B cell (primary cell): ENCODE results near the gene ZNF681. TPM values are rescaled to one million over a fixed set of nuclear protein-coding genes. Genes with fewer than 3 reads are reported as not detected.
"Not testable (repeated sequence)": the region's sequence is repeated elsewhere in the genome, so short reads cannot be mapped to it uniquely, and the experiment has no call there.

ENCODE experiments used
- ATAC-seq: fragments of 200-7000 bp; cut with Tn5 transposase; one replicate; pipeline ENCODE4 v1.10.0; 2021; ENCODE audit warnings: low read depth, mild to moderate bottlenecking, moderate number of reproducible peaks, moderate library complexity
- CTCF ChIA-PET: fragments of 350-600 bp; sonication (Branson Sonifier 250); formaldehyde crosslinking; loops from one replicate; lab custom pipeline; 2021; ENCODE audit warnings: antibody characterized with exemption, inconsistent platforms; lab: Charles Lee
- POLR2A ChIA-PET: fragments of 350-600 bp; sonication (Branson Sonifier 250); formaldehyde crosslinking; loops from one replicate; lab custom pipeline; 2021; ENCODE audit warnings: antibody characterized with exemption; lab: Charles Lee
- DNase-seq: peaks from one replicate; pipeline ENCODE4 v3.0.0; 2013
- H2AFZ ChIP-seq: 2 replicates; pipeline ENCODE4 v1.6.1; 2012; ENCODE audit warnings: mild to moderate bottlenecking, low read depth, low read length; ENCODE audit not compliant: insufficient read depth, poor library complexity, severe bottlenecking
- H3K27ac ChIP-seq, 2 donors: 1 replicate in 1 of 2; 2 replicates in 1 of 2; pipeline ENCODE4 v1.5.1; 2012 to 2013; ENCODE audit warnings: low read length in 2 of 2, mild to moderate bottlenecking in 2 of 2, moderate library complexity in 1 of 2
- H3K27me3 ChIP-seq, 4 experiments: fragments of 200-600 bp in 1 of 4; sonication (generic) in 1 of 4; replicated peaks in 1 of 4; 1 replicate in 2 of 4; 2 replicates in 2 of 4; pipeline versions ENCODE4 v1.6.1 to v1.7.0; 2013 to 2016; ENCODE audit warnings: low read length in 3 of 4, mild to moderate bottlenecking in 2 of 4, mixed read lengths in 1 of 4, moderate library complexity in 1 of 4; ENCODE audit not compliant: insufficient read depth in 4 of 4, control insufficient read depth in 3 of 4; ENCODE audit errors: control extremely low read depth in 1 of 4
- H3K36me3 ChIP-seq, 2 experiments: replicated peaks in 1 of 2; 1 replicate in 1 of 2; 2 replicates in 1 of 2; pipeline versions ENCODE4 v1.6.1 to v1.7.1; 2013; ENCODE audit warnings: low read length in 1 of 2; ENCODE audit not compliant: insufficient read depth in 2 of 2, control insufficient read depth in 1 of 2; ENCODE audit errors: control extremely low read depth in 1 of 2, extremely low read depth in 1 of 2
- H3K4me1 ChIP-seq, 2 donors: fragments of 200-600 bp in 1 of 2; sonication (generic) in 1 of 2; 1 replicate in 1 of 2; 2 replicates in 1 of 2; pipeline versions ENCODE4 v1.5.1 to v1.6.1; 2013 to 2017; ENCODE audit warnings: low read length in 2 of 2; ENCODE audit not compliant: control insufficient read depth in 2 of 2, insufficient read depth in 2 of 2
- H3K4me2 ChIP-seq: replicated peaks from 2 replicates; pipeline ENCODE3; 2012; ENCODE audit warnings: mild to moderate bottlenecking, low read depth, low read length; ENCODE audit not compliant: poor library complexity, severe bottlenecking
- H3K4me3 ChIP-seq, 5 experiments: fragments of 200-600 bp in 1 of 5; sonication (generic) in 1 of 5; 1 replicate in 3 of 5; 2 replicates in 2 of 5; pipeline versions ENCODE4 v1.5.1 to v1.7.0; 2011 to 2016; ENCODE audit warnings: low read length in 4 of 5, mild to moderate bottlenecking in 4 of 5, low read depth in 2 of 5, control low read depth in 1 of 5, moderate library complexity in 1 of 5; ENCODE audit not compliant: insufficient read depth in 1 of 5; ENCODE audit errors: control extremely low read depth in 1 of 5, extremely low read depth in 1 of 5
- H3K79me2 ChIP-seq: fragments of 200-600 bp; sonication (generic); one replicate; pipeline ENCODE4 v1.6.0; 2016; ENCODE audit warnings: low read length; ENCODE audit not compliant: control insufficient read depth, insufficient read depth
- H3K9ac ChIP-seq: fragments of 200-600 bp; sonication (generic); 2 replicates; pipeline ENCODE4 v1.6.1; 2017; ENCODE audit warnings: mild to moderate bottlenecking, low read length, moderate library complexity
- H3K9me3 ChIP-seq, 3 donors: one replicate each; pipeline versions ENCODE4 v1.6.1 to v1.7.1; 2013; ENCODE audit warnings: low read length in 2 of 3; ENCODE audit not compliant: control insufficient read depth in 2 of 3, insufficient read depth in 1 of 3; ENCODE audit errors: control extremely low read depth in 1 of 3
- H4K20me1 ChIP-seq: 2 replicates; pipeline ENCODE4 v1.6.0; 2012; ENCODE audit warnings: mild to moderate bottlenecking, low read length; ENCODE audit not compliant: insufficient read depth, control insufficient read depth, poor library complexity, severe bottlenecking
- H3K27ac Mint-ChIP-seq: one replicate; pipeline ENCODE4 v1.8.0; 2021; ENCODE audit warnings: mixed read lengths
- H3K27me3 Mint-ChIP-seq: one replicate; pipeline ENCODE4 v1.8.0; 2021; ENCODE audit warnings: mixed read lengths
- H3K4me1 Mint-ChIP-seq: one replicate; pipeline ENCODE4 v1.8.0; 2021; ENCODE audit warnings: mixed read lengths
- H3K4me3 Mint-ChIP-seq: one replicate; pipeline ENCODE4 v1.8.0; 2021; ENCODE audit warnings: mixed read lengths
- H3K9me3 Mint-ChIP-seq: one replicate; pipeline ENCODE4 v1.8.0; 2022; ENCODE audit warnings: mixed read lengths; ENCODE audit not compliant: insufficient read depth
- EZH2 ChIP-seq: IDR thresholded peaks from 2 replicates; pipeline ENCODE4 v1.6.1; 2012; ENCODE audit warnings: borderline replicate concordance, low read depth, mild to moderate bottlenecking, moderate library complexity, low read length; ENCODE audit not compliant: insufficient read depth, poor library complexity, severe bottlenecking
- WGBS: methylation state at CpG from one replicate; pipeline ENCODE4 v1.1.5; 2013; ENCODE audit warnings: missing lambda C conversion rate; ENCODE audit not compliant: insufficient coverage; 5-methylcytosine and 5-hydroxymethylcytosine counted together
- intact Hi-C: fragments of 100-400 bp; cut with micrococcal nuclease; formaldehyde crosslinking; loops from one replicate; pipeline ENCODE4 v1.10.0; 2022
- polyA plus RNA-seq: library from polyadenylated mRNA; depleted of rRNA; stranded (reverse); fragments of >200 nt; gene quantifications from 2 replicates; pipeline ENCODE4 v1.2.3, GENCODE V29; 2012
- total RNA-seq, 2 donors: library from RNA; stranded (reverse); fragments of 120-200 nt in 1 of 2; gene quantifications; 1 replicate in 1 of 2; 2 replicates in 1 of 2; pipeline versions ENCODE4 v1.2.3 to v1.2.4, GENCODE V29; 2013 to 2022
- TF ChIP-seq, protein P1 (sequence below): fragments of 200-600 bp; IDR thresholded peaks from one replicate; pipeline ENCODE4 v1.8.0; 2022; ENCODE audit warnings: antibody characterized with exemption, mild to moderate bottlenecking

ZNF681 gene
- total and polyA plus RNA-seq, 2 donors (not counting 1 experiment from before 2014, with no cell fraction given) = 1.1 to 8.5 TPM

DNA sequence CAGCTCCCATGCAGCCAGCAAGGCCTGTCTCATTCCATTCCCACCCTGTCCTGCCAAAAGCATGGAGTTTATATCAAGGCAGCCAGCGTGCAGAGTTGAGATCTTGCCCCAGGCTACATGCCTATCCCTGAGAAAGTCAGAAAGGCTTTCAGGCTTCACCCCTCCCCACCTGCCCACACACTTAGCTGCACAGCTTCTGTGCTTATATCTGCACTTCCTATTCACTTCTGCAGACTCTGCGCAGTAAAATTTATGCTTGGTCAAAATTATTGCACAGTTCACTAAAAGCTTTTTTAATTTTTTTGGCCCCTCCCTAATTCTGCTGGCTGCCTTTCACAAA, 59.2 kb downstream of the ZNF681 start:
- no peak overlapping the region for H3K4me2 ChIP-seq
- H3K9me3 Mint-ChIP-seq = peaks cover 5% of the 10 kb centered on the region
- ChIA-PET CTCF (no interaction called here), POLR2A (no interaction called here)
- peaks cover 0 to 4% (median 1%) of the 10 kb centered on the region in 3 donors for H3K9me3 ChIP-seq
- no peak overlapping the region for H2AFZ ChIP-seq
- no peak overlapping the region for H3K4me3 ChIP-seq
- intact Hi-C loops = no loop called here
- H3K27me3 Mint-ChIP-seq = no peaks in the 10 kb centered on the region
- no peaks in the 10 kb centered on the region for H3K27me3 ChIP-seq
- H3K4me1 Mint-ChIP-seq = no peaks in the 10 kb centered on the region
- 93% methylated on average over 2 of the region's 2 CpGs for WGBS
- H3K27ac Mint-ChIP-seq = no peak overlapping the region
- no peaks in the 10 kb centered on the region for H3K36me3 ChIP-seq
- H3K4me3 Mint-ChIP-seq = no peak overlapping the region
- H3K79me2 ChIP-seq = no peaks in the 10 kb centered on the region
- ATAC-seq (no peak), DNase-seq (no peak)
- H3K9ac ChIP-seq = no peak overlapping the region
- H3K4me1 ChIP-seq = no peaks in the 10 kb centered on the region
- H4K20me1 ChIP-seq = no peaks in the 10 kb centered on the region
- no peak overlapping the region for H3K27ac ChIP-seq
- TF ChIP-seq, protein P1, sequence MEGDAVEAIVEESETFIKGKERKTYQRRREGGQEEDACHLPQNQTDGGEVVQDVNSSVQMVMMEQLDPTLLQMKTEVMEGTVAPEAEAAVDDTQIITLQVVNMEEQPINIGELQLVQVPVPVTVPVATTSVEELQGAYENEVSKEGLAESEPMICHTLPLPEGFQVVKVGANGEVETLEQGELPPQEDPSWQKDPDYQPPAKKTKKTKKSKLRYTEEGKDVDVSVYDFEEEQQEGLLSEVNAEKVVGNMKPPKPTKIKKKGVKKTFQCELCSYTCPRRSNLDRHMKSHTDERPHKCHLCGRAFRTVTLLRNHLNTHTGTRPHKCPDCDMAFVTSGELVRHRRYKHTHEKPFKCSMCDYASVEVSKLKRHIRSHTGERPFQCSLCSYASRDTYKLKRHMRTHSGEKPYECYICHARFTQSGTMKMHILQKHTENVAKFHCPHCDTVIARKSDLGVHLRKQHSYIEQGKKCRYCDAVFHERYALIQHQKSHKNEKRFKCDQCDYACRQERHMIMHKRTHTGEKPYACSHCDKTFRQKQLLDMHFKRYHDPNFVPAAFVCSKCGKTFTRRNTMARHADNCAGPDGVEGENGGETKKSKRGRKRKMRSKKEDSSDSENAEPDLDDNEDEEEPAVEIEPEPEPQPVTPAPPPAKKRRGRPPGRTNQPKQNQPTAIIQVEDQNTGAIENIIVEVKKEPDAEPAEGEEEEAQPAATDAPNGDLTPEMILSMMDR = no peak
- TF ChIP-seq EZH2 = no peak

- Mint-ChIP-seq H3K4me1 (no peaks in the 10 kb centered on the region), H3K27me3 (no peaks in the 10 kb centered on the region), H3K27ac (no peak overlapping the region), H3K4me3 (no peak overlapping the region), H3K9me3 (peaks cover 5% of the 10 kb centered on the region)
- H3K9me3 ChIP-seq = peaks cover 0 to 4% (median 1%) of the 10 kb centered on the region in 3 donors
- H4K20me1 ChIP-seq = no peaks in the 10 kb centered on the region
- no peaks in the 10 kb centered on the region for H3K79me2 ChIP-seq
- no peak overlapping the region for H3K4me3 ChIP-seq
- ATAC-seq = no peak
- 91% methylated on average over 6 of the region's 6 CpGs for WGBS
- H3K27me3 ChIP-seq = no peaks in the 10 kb centered on the region
- ChIA-PET CTCF (no interaction called here), POLR2A (no interaction called here)
- no peak overlapping the region for H3K27ac ChIP-seq
- no peak for TF ChIP-seq EZH2
- TF ChIP-seq, protein P1 = no peak
- DNase-seq = no peak
- no peak overlapping the region for H3K4me2 ChIP-seq
- no peaks in the 10 kb centered on the region for H3K36me3 ChIP-seq
- intact Hi-C loops = no loop called here
- H3K4me1 ChIP-seq = no peaks in the 10 kb centered on the region
- no peak overlapping the region for H2AFZ ChIP-seq
- no peak overlapping the region for H3K9ac ChIP-seq
These were observed 59.8 kb downstream of the ZNF681 start for GRCh38 chr19:23698711-23699520.

DNA sequence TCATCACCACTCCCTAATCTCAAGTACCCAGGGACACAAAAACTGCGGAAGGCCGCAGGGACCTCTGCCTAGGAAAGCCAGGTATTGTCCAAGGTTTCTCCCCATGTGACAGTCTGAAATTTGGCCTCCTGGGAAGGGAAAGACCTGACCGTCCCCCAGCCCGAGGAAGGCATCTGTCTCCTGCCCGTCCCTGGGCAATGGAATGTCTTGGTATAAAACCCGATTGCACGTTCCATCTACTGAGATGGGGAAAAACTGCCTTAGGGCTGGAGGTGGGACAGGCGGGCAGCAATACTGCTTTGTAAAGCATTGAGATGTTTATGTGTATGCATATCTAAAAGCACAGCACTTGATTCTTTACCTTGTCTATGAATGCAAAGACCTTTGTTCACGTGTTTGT, 65.8 kb downstream of the ZNF681 start:
- H3K36me3 ChIP-seq, H3K4me1 Mint-ChIP-seq, H3K27me3 ChIP-seq, H2AFZ ChIP-seq, H3K4me1 ChIP-seq, H3K27me3 Mint-ChIP-seq, H3K4me3 ChIP-seq, DNase-seq, intact Hi-C loops, ATAC-seq, H3K27ac ChIP-seq, H3K9ac ChIP-seq, POLR2A ChIA-PET, H4K20me1 ChIP-seq, H3K9me3 ChIP-seq, H3K9me3 Mint-ChIP-seq, H3K4me3 Mint-ChIP-seq, H3K4me2 ChIP-seq, H3K27ac Mint-ChIP-seq, CTCF ChIA-PET: not testable (repeated sequence)
- WGBS = 100% methylated on average over 2 of the region's 9 CpGs
- peaks cover 20% of the 10 kb centered on the region for H3K79me2 ChIP-seq
